Stimulated activated naive CD4-positive, alpha-beta T cell (primary cell): ENCODE data around the gene CBFA2T2.
A peak's percentile ranks its signal among the peaks of the same experiment; 100 is the strongest.

Experiments
- DNase-seq, 6 experiments: peaks; one replicate each; lab custom pipeline; 2025; lab: John Stamatoyannopoulos, UW

Gene CBFA2T2

DNA sequence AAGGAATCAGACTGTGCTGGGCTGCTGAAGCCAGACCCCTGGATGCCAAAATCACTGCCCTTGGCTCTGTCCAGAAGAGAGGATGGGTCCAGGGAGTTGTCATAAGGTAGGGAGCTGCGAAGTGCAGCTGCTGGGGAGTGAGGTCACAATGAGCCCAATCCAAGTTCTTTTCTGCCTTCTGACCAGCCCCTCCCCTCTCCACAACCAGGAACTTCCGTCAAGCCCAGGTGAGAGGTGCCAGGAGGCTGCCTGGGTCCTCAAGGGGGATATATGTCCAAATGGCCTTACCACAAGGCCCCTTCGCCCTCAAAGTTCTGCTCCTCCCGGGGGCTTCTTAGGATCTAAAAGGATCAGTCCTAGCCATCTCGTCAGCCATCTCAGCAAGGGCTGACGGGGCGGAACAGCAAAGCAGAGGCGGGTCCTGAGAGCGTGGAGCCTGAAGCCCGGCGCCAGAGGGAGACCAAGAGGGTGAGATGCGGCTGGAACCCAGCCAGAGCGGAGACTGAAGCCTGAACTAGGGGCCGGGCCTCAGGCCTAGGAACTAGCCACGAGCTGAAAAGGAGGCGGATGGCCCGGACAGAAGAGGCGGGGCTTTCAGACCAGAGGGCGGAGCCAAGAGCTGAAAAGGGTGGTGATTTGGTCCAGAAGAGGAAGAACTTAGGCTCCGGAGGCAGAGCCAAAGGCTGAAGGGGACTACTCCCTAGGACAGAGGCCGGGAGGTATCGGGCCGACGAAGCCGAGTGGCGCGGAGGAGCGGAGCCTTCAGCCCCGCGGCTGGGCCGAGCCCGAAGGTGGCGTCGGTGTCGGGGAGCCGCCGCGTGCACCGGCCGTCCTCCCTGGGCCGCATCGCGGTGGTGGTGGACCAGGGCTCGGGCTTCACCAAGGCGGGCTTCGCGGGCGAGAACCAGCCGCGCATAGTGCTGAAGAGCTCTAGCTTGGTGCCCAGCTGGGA is 176.7 kb downstream of the CBFA2T2 start, which contains the start of gene ACTL10:
Gene ACTL10, plus strand, starts transcription at position 651 of the 952 bp plus-strand sequence. CDS start 555 bp downstream, outside the sequence.
- DNase-seq, result peak; percentile 30 to 77 (median 62)

DNA sequence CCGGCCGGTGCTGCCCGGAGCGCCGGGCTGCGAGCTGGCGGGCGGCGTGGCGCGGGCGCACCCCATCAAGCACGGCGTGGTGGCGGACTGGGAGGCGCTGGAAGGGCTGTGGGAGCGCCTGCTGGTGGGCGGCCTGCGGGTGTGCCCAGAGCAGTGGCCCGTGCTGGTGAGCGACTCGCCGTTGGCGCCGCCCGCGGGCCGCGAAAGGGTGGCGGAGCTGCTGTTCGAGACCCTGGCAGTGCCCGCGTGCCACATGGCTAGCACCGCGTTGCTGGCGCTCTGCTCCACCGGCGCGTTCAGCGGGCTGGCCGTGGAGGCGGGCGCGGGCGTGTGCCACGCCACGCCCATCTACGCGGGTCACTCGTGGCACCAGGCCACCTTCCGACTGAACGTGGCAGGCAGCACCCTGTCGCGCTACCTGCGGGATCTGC is 177.4 kb downstream of the CBFA2T2 start:
- peak in 5 of 6 experiments; percentile 11 to 59 (median 40) for DNase-seq

DNA sequence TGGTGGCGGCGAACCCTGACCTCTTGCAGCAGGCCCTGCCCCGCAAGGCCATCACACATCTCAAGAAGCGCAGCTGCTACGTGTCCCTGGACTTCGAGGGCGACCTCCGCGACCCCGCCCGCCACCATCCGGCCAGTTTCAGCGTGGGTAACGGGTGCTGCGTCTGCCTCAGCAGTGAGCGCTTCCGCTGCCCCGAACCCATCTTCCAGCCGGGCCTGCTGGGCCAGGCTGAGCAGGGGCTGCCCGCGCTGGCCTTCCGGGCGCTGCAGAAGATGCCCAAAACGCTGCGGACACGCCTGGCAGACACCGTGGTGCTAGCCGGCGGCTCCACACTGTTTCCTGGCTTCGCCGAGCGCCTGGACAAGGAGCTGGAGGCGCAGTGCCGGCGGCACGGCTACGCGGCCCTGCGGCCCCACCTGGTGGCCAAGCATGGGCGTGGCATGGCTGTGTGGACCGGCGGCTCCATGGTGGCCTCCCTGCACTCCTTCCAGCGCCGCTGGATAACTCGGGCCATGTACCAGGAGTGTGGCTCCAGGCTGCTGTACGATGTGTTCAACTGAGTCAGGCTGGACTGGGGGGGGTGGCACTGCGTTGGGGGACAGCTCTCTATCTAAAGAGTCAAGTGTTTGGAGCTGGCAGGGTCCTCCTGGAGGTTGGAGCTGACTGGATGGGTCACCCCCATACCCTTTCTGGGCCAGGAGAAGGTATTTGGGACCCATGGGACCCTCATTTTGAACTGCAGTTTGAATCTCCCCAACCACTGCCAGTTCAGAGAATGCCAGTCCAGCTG is 178.0 kb downstream of the CBFA2T2 start:
- peak; percentile 54 to 74 (median 66) for DNase-seq

DNA sequence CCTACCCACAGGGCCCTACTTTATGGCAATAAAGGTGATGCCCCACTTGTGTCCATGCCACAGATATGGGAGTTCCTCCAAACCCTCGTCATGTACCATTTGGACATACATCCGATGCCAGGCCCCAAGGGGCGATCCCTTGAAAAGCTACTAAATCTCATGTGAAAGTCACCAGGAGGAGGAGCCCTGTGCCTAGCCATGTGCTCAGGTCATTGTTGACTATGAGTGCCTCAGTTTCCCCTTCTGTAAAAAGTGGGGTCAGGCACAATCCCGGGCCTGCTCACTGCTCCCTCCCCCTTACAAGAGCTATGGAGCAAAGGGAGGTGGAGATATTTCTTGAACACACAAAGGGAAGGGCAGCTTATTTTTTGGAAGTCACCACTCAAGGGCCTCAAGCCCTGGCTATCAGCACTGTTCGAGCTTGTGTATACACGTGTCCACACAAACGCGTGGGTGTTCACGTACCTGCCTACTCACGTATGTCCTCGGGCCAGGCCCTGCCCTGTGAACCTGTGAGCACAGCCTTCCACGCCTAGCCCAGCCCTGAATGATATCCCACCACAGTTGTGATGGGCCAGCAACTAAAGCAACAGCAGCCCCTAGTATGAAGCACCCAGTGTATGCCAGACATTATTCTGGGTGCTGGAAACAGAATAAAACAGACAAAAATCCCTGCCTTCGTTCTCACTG is 178.7 kb downstream of the CBFA2T2 start:
- DNase-seq, result no peak

DNA sequence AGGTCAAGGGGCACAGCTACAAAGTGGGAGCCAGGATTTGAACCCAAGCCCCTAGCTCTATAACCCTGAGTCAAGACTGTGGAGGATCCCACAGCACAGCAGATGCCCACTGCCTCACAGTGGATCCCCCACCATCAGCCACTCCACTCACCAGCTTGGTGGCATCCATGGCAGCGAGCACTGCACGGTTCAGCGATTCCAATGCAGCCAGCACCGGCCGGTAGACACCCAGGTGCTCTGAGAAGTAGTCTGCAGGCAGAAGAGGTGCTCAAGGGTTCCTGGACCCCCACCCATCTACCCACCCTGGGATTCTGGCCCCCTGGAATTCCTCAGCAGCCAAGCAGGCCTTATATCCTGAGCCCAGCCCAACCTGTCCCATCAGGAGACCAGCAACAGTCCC is 179.3 kb downstream of the CBFA2T2 start:
- DNase-seq, result no peak

DNA sequence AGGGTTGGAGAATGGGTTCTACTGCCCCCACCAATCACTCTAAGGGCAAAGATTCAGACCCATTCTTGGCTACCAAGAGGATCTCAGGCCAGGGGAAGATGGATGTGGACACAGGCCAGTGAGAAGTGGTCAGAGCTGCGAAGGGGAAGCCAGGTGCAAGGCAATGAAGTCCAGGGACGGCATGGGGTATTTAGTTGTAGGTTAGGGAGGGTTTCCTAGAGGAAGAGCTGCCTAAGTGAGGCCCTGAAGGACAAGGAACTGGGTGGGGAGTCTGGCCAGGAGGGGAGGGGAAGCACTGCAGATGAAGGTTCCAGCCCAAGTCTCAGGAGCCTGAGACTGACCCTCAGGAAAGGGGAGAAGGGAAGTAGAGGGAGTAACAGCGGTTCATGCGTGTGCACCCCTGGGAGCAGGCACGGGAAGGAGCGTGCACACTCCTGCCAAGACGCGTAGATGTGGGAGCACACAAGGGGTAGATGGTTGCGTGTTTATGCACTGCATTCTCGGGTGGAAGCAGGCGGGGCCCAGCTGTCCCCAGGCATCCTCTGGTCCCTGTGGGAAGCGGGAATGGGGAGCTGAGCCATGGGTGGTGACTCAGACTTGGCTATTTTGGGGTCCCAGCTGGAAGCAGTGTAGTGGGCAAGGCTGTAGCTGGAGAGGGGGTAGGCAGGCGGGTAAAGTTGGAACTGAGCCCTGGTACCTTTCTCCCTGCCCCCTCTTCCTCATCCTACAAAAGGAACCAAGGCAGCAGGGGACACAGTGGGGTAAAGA is 180.2 kb downstream of the CBFA2T2 start:
- DNase-seq, result no peak

DNA sequence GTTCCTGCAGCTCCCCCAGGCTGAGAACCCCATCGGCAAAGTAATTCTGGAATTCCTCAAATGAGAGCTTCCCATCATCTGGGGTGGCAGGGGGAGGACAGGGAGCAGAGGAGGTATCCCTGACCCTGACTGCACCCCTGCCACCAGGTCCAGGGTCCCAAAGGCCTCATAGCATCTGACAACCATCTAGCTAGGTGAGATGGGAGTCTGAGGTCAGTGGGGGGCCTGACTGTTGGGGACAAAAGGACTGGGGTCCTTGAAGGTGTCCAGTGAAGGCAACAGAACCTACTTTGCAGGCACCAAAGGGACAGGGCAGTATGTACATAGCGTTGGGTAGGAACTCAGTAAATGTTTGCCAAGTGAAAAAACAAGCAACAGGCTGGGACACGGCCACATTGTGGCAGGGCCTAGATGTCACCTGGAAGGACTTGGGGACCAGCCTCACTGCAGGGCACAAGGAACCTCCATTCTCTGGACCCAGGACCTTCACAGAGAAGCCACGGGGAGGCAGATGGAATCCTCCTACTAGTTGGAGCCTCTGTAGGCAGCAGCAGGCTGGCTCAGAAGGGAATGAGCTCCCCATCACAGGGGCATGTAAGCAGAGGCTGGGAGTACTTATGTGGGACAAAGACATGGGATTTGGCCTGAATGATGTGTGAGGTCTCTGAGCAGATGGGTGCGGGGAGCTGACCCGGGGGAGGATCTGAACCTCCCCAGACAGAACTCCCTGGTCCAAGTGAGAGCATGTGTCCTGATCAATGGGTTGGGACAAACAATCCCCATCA is 181.0 kb downstream of the CBFA2T2 start:
- DNase-seq, result no peak

DNA sequence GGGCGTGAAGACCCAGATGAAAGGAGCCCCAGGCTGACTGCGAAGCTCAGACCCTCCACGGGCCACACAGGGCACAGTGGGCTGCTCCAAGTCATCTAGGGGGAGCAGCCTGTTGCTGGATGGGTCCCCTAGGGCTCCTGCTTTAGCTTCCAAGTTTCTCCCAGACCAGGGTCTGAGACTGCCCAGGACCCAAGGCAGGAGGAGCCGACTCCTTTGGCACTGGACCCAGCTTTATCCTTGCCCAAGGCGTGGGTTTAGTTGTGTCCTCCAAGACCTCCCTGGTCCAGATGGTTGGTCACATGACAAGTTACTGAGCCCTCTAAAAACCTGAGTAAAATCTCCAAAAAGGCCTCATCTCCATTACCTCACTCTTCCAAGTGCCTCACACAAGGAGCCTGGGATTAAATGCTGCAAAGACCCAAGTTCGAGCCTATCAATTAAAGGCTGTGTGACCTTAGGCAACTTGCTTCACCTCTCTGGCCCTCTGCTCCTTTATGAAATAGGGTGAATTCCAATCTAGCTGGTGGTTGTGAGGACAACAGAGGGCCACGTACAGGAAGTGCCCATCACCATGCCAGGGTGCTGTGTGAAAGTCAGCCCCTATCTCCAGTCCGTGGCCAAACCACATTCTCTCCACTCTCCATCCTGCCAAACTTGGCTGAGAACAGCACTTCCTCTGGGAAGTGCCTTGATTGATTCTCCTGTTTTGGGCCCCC is 181.8 kb downstream of the CBFA2T2 start:
- no peak for DNase-seq

DNA sequence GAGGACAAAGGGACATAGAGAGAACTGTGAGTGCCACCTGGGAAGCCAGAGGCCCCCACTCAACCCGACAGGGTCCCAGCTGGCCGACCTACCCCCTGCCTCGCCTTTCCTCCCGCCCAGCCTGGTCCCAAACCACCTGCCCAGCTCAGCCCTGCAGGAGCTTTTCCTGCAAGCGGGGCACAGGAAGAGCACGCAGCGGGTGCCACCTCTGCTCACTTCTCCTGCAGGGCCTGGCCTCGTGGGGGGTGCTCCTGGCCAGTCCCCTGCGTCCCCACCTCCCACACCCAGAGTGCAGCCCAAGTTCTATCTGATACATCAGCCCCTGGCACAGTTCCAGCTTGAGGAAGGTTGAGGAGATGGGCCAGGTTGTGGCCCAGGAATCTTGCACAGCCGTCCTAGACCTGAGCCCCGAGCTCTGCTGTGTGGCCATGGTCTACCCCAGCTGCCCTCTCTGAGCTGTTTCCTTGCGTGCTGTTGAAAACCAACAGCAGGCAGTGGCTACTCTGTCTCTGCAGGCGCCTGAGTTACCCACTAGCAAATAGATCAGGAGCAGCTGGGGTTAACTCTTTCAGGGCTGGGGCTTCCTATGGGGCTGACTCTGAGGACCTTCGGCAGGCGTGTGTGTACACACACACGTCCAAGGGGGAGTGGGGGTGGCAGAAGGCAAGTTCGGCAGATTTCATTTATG is 182.7 kb downstream of the CBFA2T2 start:
- no peak for DNase-seq

DNA sequence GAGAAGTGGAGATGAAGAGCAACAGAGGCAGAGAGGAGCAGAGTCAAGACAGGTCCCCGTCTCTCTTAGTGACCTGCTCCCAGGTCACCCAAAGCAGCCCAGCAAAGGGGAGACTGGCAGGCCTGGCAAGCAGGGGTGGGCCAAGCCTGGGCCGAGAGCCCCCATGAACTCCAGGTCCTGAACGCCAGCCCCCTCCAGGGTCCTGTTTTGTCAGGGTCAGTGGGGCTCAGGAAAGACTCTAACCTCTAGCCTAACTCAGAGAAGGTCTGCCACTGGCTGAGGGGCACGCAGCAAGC is 183.2 kb downstream of the CBFA2T2 start:
- no peak for DNase-seq

DNA sequence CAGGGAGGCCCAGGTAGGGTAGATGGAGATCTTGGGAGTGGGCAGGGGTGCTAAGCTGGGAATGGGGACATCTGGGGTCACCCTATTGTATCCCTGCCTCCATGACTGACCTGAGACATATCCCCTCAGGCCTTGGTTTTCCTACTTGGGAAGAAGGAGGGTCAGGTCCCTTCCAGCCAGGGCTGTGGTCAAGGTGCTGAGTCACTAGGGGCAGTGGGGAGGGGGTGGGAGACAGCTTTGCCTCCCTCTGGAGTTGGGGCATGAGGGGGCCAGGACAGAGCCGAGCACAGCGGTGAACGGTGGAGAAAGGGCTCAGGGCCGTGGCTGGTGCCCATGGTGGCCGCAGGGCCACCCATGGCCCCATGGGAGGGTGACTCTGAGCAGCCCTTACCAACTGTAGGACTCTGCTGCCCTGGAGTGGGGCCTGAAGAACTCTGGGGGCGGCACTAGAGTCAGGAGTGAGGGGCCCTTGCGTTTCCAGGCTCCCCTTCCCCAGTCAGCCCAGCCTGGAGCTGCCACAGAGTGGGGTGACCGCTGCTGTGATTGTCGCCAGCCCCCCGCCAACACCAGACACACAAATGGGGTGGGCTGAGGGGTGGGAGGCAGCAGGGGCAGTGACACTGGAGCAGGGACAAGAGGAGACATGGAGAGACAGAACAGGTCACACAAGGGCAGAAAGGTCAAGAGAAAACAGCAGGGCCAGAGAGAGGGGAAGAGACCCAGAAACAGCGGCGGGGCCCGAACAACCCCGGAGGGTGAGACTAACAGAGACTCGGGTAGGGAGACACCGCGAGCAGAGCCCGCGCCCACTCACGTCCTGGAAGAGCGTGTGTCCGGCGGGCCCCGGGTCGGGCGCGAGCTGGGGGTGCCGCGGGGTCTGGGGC is 183.8 kb downstream of the CBFA2T2 start:
- DNase-seq, result peak in 1 of 6 experiments; percentile 24

DNA sequence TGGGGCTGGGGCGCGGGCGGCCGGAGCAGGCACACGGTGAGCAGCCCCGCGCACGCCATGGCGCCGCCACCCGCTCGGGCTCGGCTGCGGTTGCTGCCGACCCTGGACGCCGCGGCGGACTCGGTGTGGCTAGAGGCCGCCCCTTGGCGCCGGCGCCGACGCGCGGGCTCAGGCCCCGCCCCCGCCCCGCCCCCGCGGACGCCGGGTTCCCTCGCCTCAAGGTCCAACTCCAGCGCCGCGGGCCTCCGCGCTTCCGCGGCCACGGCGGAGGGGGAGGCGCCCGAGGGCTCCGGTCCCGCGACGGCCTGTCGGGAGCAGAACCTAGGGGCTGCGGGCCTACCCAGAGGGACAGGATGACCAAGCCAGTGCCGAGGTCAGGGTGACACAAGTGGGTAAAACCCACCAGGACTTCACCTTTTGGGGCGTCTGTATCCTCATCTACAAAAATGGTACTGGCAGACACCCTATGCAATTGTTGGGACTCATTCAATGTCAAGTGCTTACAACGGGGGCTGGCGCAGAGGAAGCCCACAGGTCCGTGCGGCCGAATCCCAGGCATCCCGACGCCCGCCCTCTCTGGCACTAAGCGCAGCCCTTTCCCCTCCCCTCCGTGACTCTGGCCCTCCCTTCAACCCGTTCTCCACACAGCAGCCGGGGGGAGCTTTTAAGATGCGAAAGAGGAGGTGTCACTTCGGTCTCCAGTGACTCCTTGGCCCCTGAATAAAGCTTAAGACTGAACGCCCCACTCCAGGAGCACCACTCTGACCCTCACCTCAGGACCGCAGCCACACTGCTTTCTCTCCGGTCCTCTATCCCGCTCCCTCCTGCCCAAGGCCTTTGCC is 184.6 kb downstream of the CBFA2T2 start, which contains the start of gene NECAB3:
Gene NECAB3, minus strand, starts transcription at position 135 of the 842 bp plus-strand sequence. Its CDS starts 76 bp downstream, at position 59.
- peak in 5 of 6 experiments; percentile 31 to 60 (median 33) for DNase-seq

DNA sequence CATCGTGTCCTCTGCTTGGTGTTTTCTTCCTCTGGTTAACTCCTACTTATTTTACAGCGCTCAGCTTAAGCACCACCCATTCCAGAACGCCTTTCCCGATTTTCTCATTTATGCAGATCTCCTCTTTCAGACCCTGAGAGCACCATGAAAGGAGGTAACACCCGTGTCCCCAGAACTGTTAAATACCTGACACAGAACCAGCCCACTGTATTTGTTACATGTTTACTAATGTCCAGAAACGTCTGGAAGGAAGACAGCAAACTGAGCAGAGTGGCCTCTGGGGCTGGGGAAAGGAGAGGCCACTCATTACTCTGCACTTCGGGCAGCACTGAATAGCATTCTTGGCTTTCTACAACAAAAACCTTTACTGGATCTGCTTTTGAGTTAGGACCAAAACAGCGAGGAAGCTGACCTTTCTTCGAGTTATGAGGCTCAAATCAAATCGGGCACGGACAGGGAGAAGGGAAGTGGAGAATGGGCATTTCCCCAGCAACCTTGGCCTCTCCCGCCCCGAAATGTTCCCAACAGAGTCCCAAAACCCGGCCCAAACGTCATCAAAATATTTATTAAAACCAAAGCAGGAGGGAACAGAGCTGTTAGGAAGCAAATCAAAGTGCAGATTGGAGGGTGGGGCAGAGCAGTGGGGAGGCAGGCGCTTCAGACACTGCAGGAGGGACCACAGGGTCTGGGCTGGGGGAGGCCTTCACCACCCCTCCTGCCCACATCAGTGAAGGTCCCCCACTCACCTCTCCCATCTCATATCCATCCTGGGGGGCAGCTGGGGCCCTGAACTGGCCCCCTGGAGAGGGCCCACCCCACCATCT is 185.5 kb downstream of the CBFA2T2 start:
- no peak for DNase-seq

DNA sequence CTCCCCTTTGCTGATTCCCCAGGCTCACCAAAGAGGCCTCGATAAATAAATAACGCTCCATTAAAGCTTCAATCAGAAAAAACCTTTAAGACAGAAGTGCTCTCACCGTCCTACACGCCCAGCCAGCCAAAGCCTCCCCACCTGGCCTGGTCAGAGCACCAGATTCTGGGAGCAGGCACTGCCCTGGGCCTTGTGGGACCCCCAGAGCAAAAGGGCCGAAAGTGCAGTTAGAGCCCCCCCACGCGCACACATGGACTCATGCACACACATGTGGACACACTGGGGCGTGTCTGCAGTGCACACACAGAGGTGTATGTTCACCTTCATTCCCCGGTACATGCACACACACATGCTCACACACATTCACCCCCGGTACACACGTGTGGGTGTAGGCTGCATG is 186.2 kb downstream of the CBFA2T2 start:
- no peak for DNase-seq

DNA sequence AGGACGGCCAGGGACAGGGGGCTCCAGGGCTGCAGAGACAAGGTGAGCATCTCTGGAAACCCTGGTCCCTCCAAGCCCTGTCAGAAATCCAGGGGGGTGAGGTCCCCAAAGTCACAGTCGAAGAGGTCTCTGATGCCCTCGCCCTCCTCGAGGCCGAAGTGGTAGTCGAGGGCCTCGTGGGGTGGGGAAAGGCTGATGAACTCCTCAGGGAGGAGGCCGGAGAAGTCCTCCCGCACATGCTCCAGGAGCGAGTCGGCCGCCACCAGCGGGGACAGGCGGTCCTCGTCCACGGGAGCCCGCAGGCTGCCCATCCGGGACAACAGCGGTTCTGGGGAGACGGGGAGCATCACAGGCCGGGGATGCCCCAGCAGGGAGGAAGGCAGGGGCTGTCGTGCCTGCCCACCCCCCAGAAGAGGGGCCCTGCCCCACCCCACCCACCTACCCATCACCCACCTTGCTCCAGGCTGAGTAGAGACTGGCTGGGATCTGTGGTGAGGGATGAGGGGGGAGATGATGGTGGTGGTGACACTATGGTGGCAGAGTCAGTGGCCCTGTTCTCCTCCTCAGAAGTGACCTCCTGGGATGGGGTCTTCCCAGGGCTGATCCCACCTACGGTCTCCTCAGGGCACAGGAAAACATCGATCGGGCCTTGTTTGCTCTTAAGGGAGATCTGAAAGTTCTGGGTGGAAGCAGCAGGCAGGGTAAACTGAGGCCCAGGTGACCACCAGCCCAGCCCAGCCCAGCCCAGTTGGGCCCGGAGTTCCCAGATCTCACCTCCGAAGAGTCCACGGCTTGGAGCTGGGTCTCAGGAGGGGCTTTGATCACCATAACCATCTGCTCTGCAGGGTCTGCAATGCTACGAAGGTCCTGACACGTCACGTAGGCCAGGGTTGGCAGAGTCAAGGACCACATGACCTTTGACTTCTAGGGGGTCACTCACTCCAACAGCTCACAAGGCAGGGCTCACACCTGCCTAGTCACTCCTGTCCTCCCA is 187.1 kb downstream of the CBFA2T2 start:
- DNase-seq, result no peak
